Neural progenitor cell (in vitro differentiated cells): Measurements from ENCODE around the gene BRDT.

Experiments used
- EZH2phosphoT487 ChIP-seq: fragments of 200-600 bp; sonication (generic); IDR thresholded peaks from 2 replicates; pipeline ENCODE4 v1.6.1; 2017; ENCODE audit warnings: antibody characterized with exemption
- TF ChIP-seq, protein P1 (sequence below): fragments of 200-600 bp; sonication (generic); IDR thresholded peaks from 2 replicates; pipeline ENCODE4 v1.5.1; 2017; ENCODE audit warnings: antibody characterized with exemption, mild to moderate bottlenecking

DNA sequence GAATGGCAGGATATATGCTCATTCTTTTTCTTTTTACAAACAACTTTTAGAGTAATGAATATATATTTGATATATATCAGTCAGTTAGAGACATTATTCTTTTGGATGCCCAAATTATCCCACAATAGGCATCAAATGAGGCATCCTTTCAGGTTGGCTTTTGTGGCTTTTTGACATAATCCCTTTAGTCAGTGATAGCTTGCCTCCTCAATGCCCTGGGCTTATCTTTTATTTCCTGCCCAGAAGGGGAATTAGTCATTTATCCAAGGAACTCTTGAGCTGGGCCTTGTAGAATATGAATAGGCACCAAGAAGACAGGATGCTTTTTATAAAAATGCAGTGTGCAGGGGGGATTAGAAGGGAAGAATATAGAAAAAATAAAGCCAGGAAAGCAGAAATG is 102.7 kb downstream of the BRDT start:
- TF ChIP-seq, protein P1, sequence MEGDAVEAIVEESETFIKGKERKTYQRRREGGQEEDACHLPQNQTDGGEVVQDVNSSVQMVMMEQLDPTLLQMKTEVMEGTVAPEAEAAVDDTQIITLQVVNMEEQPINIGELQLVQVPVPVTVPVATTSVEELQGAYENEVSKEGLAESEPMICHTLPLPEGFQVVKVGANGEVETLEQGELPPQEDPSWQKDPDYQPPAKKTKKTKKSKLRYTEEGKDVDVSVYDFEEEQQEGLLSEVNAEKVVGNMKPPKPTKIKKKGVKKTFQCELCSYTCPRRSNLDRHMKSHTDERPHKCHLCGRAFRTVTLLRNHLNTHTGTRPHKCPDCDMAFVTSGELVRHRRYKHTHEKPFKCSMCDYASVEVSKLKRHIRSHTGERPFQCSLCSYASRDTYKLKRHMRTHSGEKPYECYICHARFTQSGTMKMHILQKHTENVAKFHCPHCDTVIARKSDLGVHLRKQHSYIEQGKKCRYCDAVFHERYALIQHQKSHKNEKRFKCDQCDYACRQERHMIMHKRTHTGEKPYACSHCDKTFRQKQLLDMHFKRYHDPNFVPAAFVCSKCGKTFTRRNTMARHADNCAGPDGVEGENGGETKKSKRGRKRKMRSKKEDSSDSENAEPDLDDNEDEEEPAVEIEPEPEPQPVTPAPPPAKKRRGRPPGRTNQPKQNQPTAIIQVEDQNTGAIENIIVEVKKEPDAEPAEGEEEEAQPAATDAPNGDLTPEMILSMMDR: no peak
- TF ChIP-seq EZH2phosphoT487: peak; percentile 72
